ENCODE measurements around the gene TTLL8. TPM values are rescaled to one million over a fixed set of nuclear protein-coding genes. Genes with fewer than 3 reads are reported as not detected.

TTLL8 gene
- total RNA-seq = not detected in 2 replicates

GRCh38 chr22:50058061-50058905 is at the start of gene TTLL8:
Gene TTLL8, minus strand, starts transcription at chr22:50058298.

DNA sequence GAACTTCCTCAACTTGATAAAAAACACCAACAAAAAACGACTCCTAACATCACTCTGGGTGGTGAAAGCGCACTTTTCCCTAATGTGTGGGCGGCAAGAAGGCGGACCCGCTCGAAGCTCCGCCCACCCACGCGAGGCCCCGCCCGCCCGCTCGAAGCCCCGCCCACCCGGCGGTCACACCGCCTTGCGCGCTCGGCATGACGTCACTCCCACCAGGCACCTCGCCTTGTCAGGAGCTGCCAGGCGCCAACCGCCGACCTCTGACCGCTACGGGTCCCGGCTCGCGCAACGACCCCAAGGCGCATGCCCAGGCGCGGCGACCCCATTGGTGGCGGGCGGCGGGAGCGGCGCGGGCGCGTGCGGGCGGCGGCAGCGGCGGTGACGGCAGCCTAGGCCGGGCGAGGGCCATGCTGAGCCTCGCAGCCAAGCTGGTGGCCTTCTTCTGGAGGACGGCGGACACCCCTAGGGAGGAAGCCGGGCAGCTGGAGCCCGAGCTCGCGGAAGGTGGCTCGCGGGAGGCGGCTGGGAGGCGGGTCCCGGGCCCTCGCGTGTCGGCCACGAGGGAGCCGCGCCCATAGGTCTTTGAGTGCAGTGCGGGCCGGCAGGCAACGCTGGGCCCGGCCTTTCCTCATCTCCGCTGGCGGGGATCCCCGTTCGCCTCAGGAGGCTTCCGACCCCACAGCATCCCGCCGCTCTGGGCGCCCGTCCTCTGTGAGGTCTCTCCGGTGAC is 31.7 kb upstream of the TTLL8 start, which contains the start of gene MOV10L1:
MOV10L1 (plus strand) TSS at position 325 of the 730 bp plus-strand sequence; CDS start at position 408, 83 bp downstream.

GRCh38 chr22:50085211-50085972 is 27.3 kb upstream of the TTLL8 start, which contains the start of gene MLC1:
Gene MLC1, minus strand, starts transcription at chr22:50085426. Its CDS starts 524 bp downstream, at chr22:50084902.

GRCh38 chr22:50012211-50013181 is 45.6 kb downstream of the TTLL8 start, which contains the start of gene IL17REL:
Gene IL17REL, minus strand, starts transcription at chr22:50012765. Its CDS starts 119 bp downstream, at chr22:50012646.

Other genes starting within 250 kb of the TTLL8 start
- gene BRD1, start 230.4 kb downstream of the TTLL8 start, total RNA-seq = 20.6 and 29.0 TPM in 2 replicates
- 13.6 and 15.2 TPM in 2 replicates for gene ZBED4, start 204.5 kb downstream of the TTLL8 start, total RNA-seq
- 11.0 and 12.0 TPM in 2 replicates for gene ALG12, start 139.9 kb downstream of the TTLL8 start, total RNA-seq
- gene CRELD2, start 139.7 kb downstream of the TTLL8 start, total RNA-seq = 53.1 and 58.7 TPM in 2 replicates
- gene PIM3, start 97.5 kb downstream of the TTLL8 start, total RNA-seq = 77.6 and 133 TPM in 2 replicates
- gene IL17REL, start 45.5 kb downstream of the TTLL8 start, total RNA-seq = under 0.01 TPM in 1 of 2 replicates, not detected in the other
- gene MLC1, start 27.1 kb upstream of the TTLL8 start, total RNA-seq = 0.09 TPM in 1 of 2 replicates, not detected in the other
- 17.9 and 20.4 TPM in 2 replicates for gene MOV10L1, start 31.7 kb upstream of the TTLL8 start, total RNA-seq
- 0.75 and 0.99 TPM in 2 replicates for gene PANX2, start 112.4 kb upstream of the TTLL8 start, total RNA-seq
- gene TRABD, start 127.6 kb upstream of the TTLL8 start, total RNA-seq = 27.8 and 32.8 TPM in 2 replicates
- gene SELENOO, start 142.7 kb upstream of the TTLL8 start, total RNA-seq = 26.4 and 29.7 TPM in 2 replicates
- 20.6 and 33.6 TPM in 2 replicates for gene TUBGCP6, start 186.7 kb upstream of the TTLL8 start, total RNA-seq
- gene HDAC10, start 193.0 kb upstream of the TTLL8 start, total RNA-seq = 12.9 and 20.6 TPM in 2 replicates
- gene MAPK12, start 203.4 kb upstream of the TTLL8 start, total RNA-seq = 50.2 and 57.4 TPM in 2 replicates
- 17.5 and 22.9 TPM in 2 replicates for gene MAPK11, start 212.1 kb upstream of the TTLL8 start, total RNA-seq
- 68.2 and 132 TPM in 2 replicates for gene PLXNB2, start 249.3 kb upstream of the TTLL8 start, total RNA-seq

All from endothelial cell of coronary artery (primary cell).